OCI-LY3 (cell line): ENCODE results near the gene FAM240A.

Source experiments
- H2AFZ ChIP-seq: fragments of 200-600, 300-600 bp; shearing (Covaris generic); 2 replicates; pipeline ENCODE4 v1.6.0; 2014; ENCODE audit warnings: antibody characterized with exemption, low read depth, low read length
- H3K27ac ChIP-seq: fragments of 200-600, 300-600 bp; sonication (generic); 2 replicates; pipeline ENCODE4 v1.5.1; 2014; ENCODE audit warnings: mild to moderate bottlenecking, low read length, moderate library complexity, mixed read lengths
- H3K27me3 ChIP-seq: fragments of 200-600, 300-600 bp; sonication (generic); 2 replicates; pipeline ENCODE4 v1.6.1; 2014; ENCODE audit warnings: low read depth, low read length, mixed read lengths
- H3K36me3 ChIP-seq: fragments of 200-600, 300-600 bp; sonication (generic); replicated peaks from 2 replicates; pipeline ENCODE3; 2014; ENCODE audit warnings: low read depth, low read length, mixed read lengths
- H3K4me1 ChIP-seq: fragments of 300-600, 200-600 bp; sonication (generic); 2 replicates; pipeline ENCODE4 v1.6.1; 2014; ENCODE audit warnings: low read length, mixed read lengths
- H3K4me2 ChIP-seq: fragments of 200-600, 300-600 bp; sonication (generic); 2 replicates; pipeline ENCODE4 v1.6.1; 2014; ENCODE audit warnings: low read length, mixed read lengths
- H3K4me3 ChIP-seq: fragments of 300-600, 200-600 bp; sonication (generic); 2 replicates; pipeline ENCODE4 v1.5.1; 2014; ENCODE audit warnings: antibody characterized with exemption, mild to moderate bottlenecking, low read length, moderate library complexity
- H3K79me2 ChIP-seq: fragments of 300-600, 200-600 bp; shearing (Covaris generic); 2 replicates; pipeline ENCODE4 v1.6.1; 2014; ENCODE audit warnings: mild to moderate bottlenecking, low read length, mixed read lengths
- H3K9ac ChIP-seq: fragments of 300-600, 200-600 bp; shearing (Covaris generic); 2 replicates; pipeline ENCODE4 v1.6.0; 2014; ENCODE audit warnings: mild to moderate bottlenecking, low read length, moderate library complexity
- H3K9me3 ChIP-seq: fragments of 200-600, 300-600 bp; shearing (Covaris generic); 2 replicates; pipeline ENCODE4 v1.6.1; 2014; ENCODE audit warnings: low read length, mixed read lengths; ENCODE audit not compliant: insufficient read depth
- H4K20me1 ChIP-seq: fragments of 200-600, 300-600 bp; sonication (generic); 2 replicates; pipeline ENCODE4 v1.6.1; 2016; ENCODE audit warnings: low read length, mixed read lengths; ENCODE audit not compliant: insufficient read depth
- CTCF ChIP-seq: fragments of 200-600, 300-600 bp; sonication (generic); IDR thresholded peaks from 2 replicates; pipeline ENCODE4 v1.5.1; 2014; ENCODE audit warnings: antibody characterized with exemption, low read length, low read depth
- EZH2phosphoT487 ChIP-seq: fragments of 200-600 bp; shearing (Covaris generic); IDR thresholded peaks from 2 replicates; pipeline ENCODE4 v1.6.1; 2018; ENCODE audit warnings: antibody characterized with exemption, mixed run types, low read depth

FAM240A gene

GRCh38 chr3:46609944-46610722 lies 2.2 kb upstream of the FAM240A start:
- no peak overlapping the region for H2AFZ ChIP-seq
- peaks cover 46% of the 10 kb centered on the region for H3K27me3 ChIP-seq
- no peak overlapping the region for H3K27ac ChIP-seq
- H3K4me3 ChIP-seq: no peak overlapping the region
- H3K4me2 ChIP-seq: no peak overlapping the region
- no peak overlapping the region for H3K9ac ChIP-seq
- no peaks in the 10 kb centered on the region for H3K79me2 ChIP-seq
- no peak for TF ChIP-seq CTCF
- no peak for TF ChIP-seq EZH2phosphoT487
- no peaks in the 10 kb centered on the region for H3K4me1 ChIP-seq
- H4K20me1 ChIP-seq: no peaks in the 10 kb centered on the region
- no peaks in the 10 kb centered on the region for H3K9me3 ChIP-seq
- H3K36me3 ChIP-seq: no peaks in the 10 kb centered on the region

GRCh38 chr3:46613313-46614005 lies 1.1 kb downstream of the FAM240A start:
- H3K4me3 ChIP-seq: no peak overlapping the region
- H3K79me2 ChIP-seq: no peaks in the 10 kb centered on the region
- no peak overlapping the region for H3K4me2 ChIP-seq
- no peaks in the 10 kb centered on the region for H3K36me3 ChIP-seq
- H3K27me3 ChIP-seq: peaks cover 59% of the 10 kb centered on the region
- no peaks in the 10 kb centered on the region for H4K20me1 ChIP-seq
- no peak overlapping the region for H2AFZ ChIP-seq
- no peaks in the 10 kb centered on the region for H3K4me1 ChIP-seq
- TF ChIP-seq EZH2phosphoT487: no peak
- TF ChIP-seq CTCF: no peak
- no peak overlapping the region for H3K9ac ChIP-seq
- no peaks in the 10 kb centered on the region for H3K9me3 ChIP-seq
- H3K27ac ChIP-seq: no peak overlapping the region

- no peak overlapping the region for H3K27ac ChIP-seq
- H3K4me3 ChIP-seq: no peak overlapping the region
- no peak overlapping the region for H2AFZ ChIP-seq
- H3K9ac ChIP-seq: no peak overlapping the region
- no peaks in the 10 kb centered on the region for H3K9me3 ChIP-seq
- peaks cover 58% of the 10 kb centered on the region for H3K27me3 ChIP-seq
- H4K20me1 ChIP-seq: no peaks in the 10 kb centered on the region
- no peaks in the 10 kb centered on the region for H3K4me1 ChIP-seq
- H3K79me2 ChIP-seq: no peaks in the 10 kb centered on the region
- TF ChIP-seq CTCF: no peak
- no peak for TF ChIP-seq EZH2phosphoT487
- no peak overlapping the region for H3K4me2 ChIP-seq
- no peaks in the 10 kb centered on the region for H3K36me3 ChIP-seq
Measured at GRCh38 chr3:46614431-46614830, 2.1 kb downstream of the FAM240A start.

- Histone ChIP-seq H4K20me1 (no peaks in the 10 kb centered on the region), H3K36me3 (no peaks in the 10 kb centered on the region), H3K27me3 (peaks cover 52% of the 10 kb centered on the region), H3K4me1 (no peaks in the 10 kb centered on the region), H3K79me2 (no peaks in the 10 kb centered on the region), H3K27ac (no peak overlapping the region), H3K4me2 (no peak overlapping the region), H2AFZ (no peak overlapping the region), H3K9ac (no peak overlapping the region), H3K4me3 (no peak overlapping the region), H3K9me3 (no peaks in the 10 kb centered on the region)
- TF ChIP-seq CTCF (no peak), EZH2phosphoT487 (no peak)
Measured at GRCh38 chr3:46615050-46615775, 2.9 kb downstream of the FAM240A start.
